ENCODE data around the gene PLEKHG7.

Gene PLEKHG7

DNA sequence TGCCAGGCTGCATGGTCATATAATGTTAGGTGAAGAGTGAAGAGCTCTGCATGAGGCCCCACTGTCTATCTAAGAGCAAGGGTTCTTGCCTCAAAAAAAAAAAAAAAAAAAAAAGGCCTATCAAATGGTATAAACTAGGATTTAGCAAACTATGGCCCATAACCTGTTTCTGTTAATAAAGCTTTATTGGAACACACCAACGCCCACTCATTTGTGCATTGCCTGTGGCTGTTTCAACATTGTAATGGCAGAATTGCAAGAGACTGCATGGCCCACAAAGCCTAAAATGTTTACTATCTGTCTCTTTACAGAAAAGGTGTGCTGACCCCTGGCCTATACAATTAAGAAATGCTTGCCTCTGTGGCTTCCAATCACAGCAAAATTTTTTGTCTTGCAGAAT is 12.8 kb downstream of the PLEKHG7 start:
- no peak for DNase-seq (ENCODE audit: low read depth)

DNA sequence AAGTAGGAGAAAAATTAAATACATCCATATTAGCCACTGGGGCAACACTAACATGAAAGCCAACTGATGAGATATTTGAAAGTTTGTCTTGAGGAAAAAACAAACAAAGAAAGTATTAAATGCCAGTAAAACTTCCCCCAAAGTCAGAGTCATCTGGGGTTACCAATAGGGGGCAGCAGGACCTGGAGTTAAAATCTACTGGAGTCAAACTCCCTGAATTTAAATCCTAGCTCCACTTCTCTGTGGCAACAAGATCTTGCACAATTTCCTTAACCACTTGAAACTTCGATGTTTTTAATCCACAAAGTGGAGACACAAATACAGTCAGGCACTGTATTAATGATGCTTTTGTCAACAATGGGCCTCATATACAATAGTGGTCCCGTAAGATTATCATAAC is 14.4 kb downstream of the PLEKHG7 start:
- no peak for DNase-seq (ENCODE audit: low read depth)

DNA sequence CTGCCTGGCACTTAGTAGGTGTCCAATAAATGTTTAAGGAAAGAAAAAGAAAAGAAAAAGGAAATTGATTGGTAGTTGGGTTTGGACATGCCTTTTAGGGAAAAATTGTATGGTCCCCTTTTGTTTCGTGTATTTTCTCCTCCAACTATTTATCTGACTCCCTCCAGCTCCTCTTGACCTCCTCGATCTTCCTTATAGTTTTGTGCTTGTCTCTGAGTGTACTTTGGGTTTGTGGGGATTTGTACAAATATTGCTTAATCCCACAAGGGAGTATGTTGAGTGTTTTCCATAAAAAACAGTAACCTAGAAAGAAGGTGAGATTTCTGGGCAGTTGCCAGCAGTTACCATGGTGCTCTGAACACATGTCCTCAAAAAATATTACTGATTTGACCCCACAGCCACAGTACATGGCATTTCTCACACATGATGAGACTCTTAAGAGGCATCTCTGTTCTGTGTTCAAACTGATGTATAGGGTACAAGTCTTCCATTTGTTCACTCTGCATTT is 15.7 kb downstream of the PLEKHG7 start:
- no peak for DNase-seq (ENCODE audit: low read depth)

GRCh38 chr12:92719674-92720073 is 16.9 kb downstream of the PLEKHG7 start:
- no peak for DNase-seq (ENCODE audit: low read depth)

- no peak for DNase-seq (ENCODE audit: low read depth)
Observed at GRCh38 chr12:92721130-92721529, 18.3 kb downstream of the PLEKHG7 start.

DNA sequence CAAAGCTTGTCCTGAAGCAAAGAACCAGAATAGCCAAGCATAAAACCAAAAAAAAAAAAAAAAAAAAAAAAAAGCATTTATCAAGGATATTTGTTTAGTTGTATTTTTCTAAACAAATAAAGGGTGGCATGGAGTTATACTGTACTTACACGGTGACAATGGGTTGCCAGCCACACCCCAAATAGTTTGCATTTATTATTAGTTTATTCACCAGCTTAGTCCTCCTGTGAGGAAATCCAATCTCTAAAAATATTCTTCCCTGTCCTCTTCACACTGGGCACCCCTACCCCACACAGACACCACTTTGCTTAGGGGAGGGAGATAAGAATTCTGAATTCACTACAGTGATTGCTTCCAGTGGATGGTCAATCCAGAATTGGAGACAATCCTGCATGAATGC is 18.9 kb downstream of the PLEKHG7 start:
- DNase-seq (ENCODE audit: low read depth): no peak

- no peak for DNase-seq (ENCODE audit: low read depth)
Observed at GRCh38 chr12:92722897-92723296, 20.1 kb downstream of the PLEKHG7 start.

DNA sequence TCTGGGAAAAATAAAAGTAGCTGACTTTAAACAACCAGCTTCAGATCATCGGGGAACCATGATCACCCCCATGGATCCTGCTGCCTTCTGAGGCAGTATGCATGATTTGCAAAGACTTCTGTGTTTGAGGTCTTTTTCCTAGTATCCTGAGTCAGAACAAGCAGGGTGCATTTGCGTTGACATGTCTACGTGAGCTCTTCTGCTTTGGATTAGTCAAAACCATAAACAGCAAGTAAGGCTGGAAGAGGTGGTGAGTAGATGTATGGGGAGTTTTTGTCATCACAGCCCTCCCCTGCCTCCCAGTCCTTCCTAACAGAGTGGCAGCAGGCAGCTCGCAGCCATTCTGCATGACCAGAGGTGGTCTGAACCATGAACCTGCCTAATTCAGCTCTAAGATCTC is 24.1 kb downstream of the PLEKHG7 start:
- DNase-seq (ENCODE audit: low read depth): no peak

DNA sequence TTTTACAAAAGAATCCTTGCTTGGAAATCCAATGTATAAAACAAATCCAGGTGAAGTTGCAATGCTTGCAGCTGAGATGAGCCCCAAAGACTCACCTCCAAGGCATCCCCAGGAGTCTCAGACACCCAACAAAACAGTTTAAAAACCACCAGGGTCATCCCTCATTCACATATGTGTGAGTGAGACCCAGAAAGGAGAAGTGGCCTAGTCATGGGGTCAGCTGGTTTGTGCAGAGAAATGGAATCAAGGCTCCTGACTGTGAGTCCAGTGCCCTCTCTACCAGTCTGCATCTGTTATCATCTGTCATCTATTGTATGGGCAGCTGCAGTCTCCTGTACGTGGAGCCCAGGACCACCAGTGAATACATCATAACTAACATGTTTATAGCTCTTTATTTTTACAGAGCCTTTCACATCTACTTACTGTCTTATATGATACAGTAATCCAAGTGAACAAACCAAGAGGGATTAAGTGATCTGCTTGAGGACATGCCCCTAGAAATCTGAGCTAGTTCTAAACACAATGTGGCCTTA is 27.1 kb downstream of the PLEKHG7 start:
- DNase-seq (ENCODE audit: low read depth): no peak

GRCh38 chr12:92730758-92731157 is 28.0 kb downstream of the PLEKHG7 start:
- DNase-seq (ENCODE audit: low read depth): no peak

DNA sequence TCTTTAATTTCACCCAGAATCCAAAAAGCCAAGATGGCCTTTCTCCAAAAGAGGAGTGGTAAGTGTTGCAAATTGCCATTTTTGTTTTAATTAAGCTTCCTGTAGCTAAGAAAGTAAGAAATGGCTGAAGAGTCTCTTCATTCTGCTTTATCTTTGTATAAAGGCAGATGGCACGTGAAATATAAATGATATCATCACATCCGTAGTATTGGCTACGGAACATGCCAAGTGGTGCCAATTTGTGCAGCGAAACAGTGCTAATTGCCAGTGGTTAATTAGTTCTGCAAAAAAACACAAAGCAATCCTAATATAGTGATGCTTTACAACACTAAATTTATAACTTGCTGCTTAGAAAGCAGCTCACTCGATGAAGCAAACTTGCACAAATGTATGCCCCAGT is 29.4 kb downstream of the PLEKHG7 start:
- no peak for DNase-seq (ENCODE audit: low read depth)

GRCh38 chr12:92732716-92733115 is 29.9 kb downstream of the PLEKHG7 start:
- DNase-seq (ENCODE audit: low read depth): no peak

- DNase-seq (ENCODE audit: low read depth): no peak
Observed at GRCh38 chr12:92733181-92733580, 30.4 kb downstream of the PLEKHG7 start.

GRCh38 chr12:92733661-92734060 is 30.9 kb downstream of the PLEKHG7 start:
- DNase-seq (ENCODE audit: low read depth): no peak

DNA sequence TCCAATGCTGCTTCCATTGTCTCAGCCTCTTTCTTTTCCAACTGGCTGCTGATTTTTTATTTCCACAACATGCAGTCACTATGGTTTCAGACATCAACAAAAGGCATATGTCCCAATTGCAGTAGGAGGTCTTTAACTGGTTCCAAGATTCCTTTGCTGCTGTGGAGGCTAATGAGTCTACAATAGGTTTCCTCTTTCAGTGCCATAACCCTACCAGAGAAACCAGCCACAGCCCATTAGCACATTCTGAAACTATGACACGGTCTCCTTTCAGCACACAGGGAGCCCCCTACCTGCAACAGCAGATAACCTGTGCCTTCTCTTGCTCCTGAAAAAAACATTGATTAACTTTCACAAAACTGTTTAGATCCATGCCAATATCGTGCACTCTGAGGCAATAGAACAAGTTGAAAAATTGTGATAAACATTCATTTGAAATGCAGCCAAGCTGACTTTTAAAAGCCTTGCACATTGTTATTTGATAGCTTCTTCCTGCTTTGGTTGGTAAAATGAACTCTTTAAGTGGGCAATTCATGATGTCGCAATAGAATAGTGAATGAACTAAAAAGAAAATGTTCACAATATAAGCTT is 32.4 kb downstream of the PLEKHG7 start:
- DNase-seq (ENCODE audit: low read depth): no peak

DNA sequence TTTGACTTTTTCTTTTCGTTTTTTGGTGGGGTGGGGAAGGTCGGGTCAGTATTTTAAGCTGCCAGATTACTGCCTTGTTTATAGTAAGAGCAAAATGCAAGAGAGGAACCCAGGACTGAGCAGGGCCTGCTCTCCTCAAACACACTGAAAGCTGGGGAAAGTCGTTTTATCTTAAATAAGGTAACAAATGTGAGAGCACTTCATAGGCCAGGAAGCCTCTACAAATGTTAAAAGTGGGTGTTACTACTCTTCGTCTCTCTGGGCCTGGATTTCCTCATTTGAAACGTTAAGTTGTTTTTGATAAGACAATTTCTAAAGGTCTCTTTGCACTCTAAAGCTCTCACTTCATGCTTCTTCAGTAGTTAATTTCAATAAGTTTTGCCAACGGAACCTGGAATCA is 33.8 kb downstream of the PLEKHG7 start:
- DNase-seq (ENCODE audit: low read depth): no peak

- no peak for DNase-seq (ENCODE audit: low read depth)
Observed at GRCh38 chr12:92737855-92738850, 35.4 kb downstream of the PLEKHG7 start.

- DNase-seq (ENCODE audit: low read depth): no peak
Observed at GRCh38 chr12:92739113-92739512, 36.3 kb downstream of the PLEKHG7 start.

DNA sequence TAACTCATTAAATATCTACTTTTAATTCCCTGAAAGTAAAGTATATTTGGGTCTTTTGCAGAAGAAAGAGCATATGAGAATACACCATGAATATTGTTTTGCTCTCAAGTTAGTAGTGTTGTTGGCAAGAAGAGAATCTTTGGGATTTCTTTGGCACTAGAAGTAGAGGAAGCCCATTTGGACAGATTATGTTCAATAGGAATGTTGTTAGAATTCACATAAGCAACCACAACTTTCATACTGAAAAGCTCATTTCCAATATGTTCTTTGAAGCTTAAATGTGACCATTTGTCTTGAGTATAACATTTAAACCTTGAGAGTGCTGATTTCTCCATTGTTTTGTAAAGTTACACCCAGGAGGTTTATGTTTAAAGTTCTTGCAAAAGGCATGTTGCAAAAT is 37.6 kb downstream of the PLEKHG7 start:
- no peak for DNase-seq (ENCODE audit: low read depth)

DNA sequence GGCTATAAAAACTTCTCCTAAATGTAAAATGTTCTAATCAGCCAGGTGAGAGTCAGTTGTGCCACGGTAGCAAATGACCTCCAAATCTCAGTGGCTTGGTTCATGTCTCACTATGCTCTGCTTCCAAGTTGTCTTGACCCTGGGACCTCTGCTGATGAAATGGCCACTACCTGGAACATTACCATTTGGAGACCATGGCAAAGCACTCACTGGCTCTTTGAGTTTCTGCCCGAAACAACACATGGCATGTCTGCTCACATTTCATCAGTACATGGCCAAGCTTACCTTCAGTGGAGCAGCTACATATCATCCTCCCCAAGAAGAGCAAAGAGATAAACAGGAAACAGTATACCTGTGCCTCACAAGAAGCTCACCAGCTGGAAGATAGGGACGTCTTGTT is 40.2 kb downstream of the PLEKHG7 start:
- no peak for DNase-seq (ENCODE audit: low read depth)

- DNase-seq (ENCODE audit: low read depth): no peak
Observed at GRCh38 chr12:92745856-92746550, 43.2 kb downstream of the PLEKHG7 start.

DNA sequence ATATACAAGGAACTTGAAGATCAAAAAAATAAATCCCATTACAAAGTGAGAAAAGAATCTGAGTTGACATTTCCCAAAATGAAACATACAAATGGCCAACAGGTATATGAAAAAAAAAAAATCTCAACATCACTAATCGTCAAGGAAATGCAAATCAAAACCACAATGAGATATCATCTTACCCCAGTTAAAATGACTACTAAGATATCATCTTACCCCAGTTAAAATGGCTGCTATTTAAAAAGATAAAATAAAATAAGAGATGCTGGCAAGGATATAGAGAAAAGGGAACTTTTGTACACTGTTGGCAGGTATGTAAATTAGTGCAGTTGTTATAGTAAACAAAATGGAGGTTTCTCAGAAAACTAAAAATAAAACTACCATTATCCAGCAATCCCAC is 44.4 kb downstream of the PLEKHG7 start:
- no peak for DNase-seq (ENCODE audit: low read depth)
